ENCODE data around the gene UROS.

- TF ChIP-seq CTCF (IDR thresholded peaks at IDR 0.05; ENCODE audit: insufficient read depth, low read depth, low read length) = no peak
- TF ChIP-seq EZH2 (IDR thresholded peaks at IDR 0.05; ENCODE audit: insufficient read depth, low read length) = no peak
These were observed 25.3 kb upstream of the UROS start for GRCh38 chr10:125848371-125848770.

Measured in astrocyte (in vitro differentiated cells and primary cell).